Activated naive CD4-positive, alpha-beta T cell treated with anti-CD3 and anti-CD28 coated beads for 36 hours (primary cell): ENCODE measurements around the gene USF2. TPM values are rescaled to one million over a fixed set of nuclear protein-coding genes. Genes with fewer than 3 reads are reported as not detected.
A peak's percentile ranks its signal among the peaks of the same experiment; 100 is the strongest.
"Not testable (repeated sequence)": the region's sequence is repeated elsewhere in the genome, so short reads cannot be mapped to it uniquely, and the experiment has no call there.

Experiments used
- CTCF ChIA-PET: fragments of 350-600 bp; sonication (Branson Sonifier 250); formaldehyde crosslinking; loops from one replicate; lab custom pipeline; 2021; ENCODE audit warnings: antibody characterized with exemption; lab: Charles Lee
- DNase-seq: peaks from one replicate; pipeline ENCODE4 v3.0.0-alpha.2; 2020
- H3K27ac Mint-ChIP-seq: one replicate; pipeline ENCODE4 v1.8.0; 2021; ENCODE audit warnings: mild to moderate bottlenecking, mixed read lengths
- H3K27me3 Mint-ChIP-seq: one replicate; pipeline ENCODE4 v1.8.0; 2021; ENCODE audit warnings: low read depth, mixed read lengths
- H3K36me3 Mint-ChIP-seq: one replicate; pipeline ENCODE4 v1.8.0; 2021; ENCODE audit warnings: low read depth, mixed read lengths
- H3K4me1 Mint-ChIP-seq: one replicate; pipeline ENCODE4 v1.8.0; 2021; ENCODE audit warnings: low read depth, mixed read lengths
- H3K4me3 Mint-ChIP-seq: one replicate; pipeline ENCODE4 v1.8.0; 2021; ENCODE audit warnings: mild to moderate bottlenecking, moderate library complexity, mixed read lengths
- H3K9me3 Mint-ChIP-seq: one replicate; pipeline ENCODE4 v1.8.0; 2021; ENCODE audit warnings: mixed read lengths
- intact Hi-C: fragments of 100-400 bp; cut with micrococcal nuclease; formaldehyde crosslinking; loops from one replicate; pipeline ENCODE4 v1.15.1; 2023
- total RNA-seq, 2 experiments: library from RNA; stranded (reverse); gene quantifications; one replicate each; pipeline ENCODE4 v1.2.3, GENCODE V29; 2021

Gene USF2
- 100 to 1,000 TPM; 136 to 144 TPM for total RNA-seq

- H3K4me3 Mint-ChIP-seq: peak within 1 kb of the TSS; percentile 91
- H3K9me3 Mint-ChIP-seq: no peaks in the 10 kb centered on the region
- H3K4me1 Mint-ChIP-seq: peaks cover 28% of the 10 kb centered on the region
- CTCF ChIA-PET: no interaction called here
- peak; percentile 74 for DNase-seq
- peak within 1 kb of the TSS; percentile 94 for H3K27ac Mint-ChIP-seq
- H3K27me3 Mint-ChIP-seq: no peaks in the 10 kb centered on the region
- H3K36me3 Mint-ChIP-seq: peaks cover 22% of the 10 kb centered on the region
- intact Hi-C loops: loop anchor here (1.0 to 5.0 kb wide), 4 partner anchors 20 to 206 kb away; partner anchors contain the start of genes FFAR1 and FXYD7
Observed at GRCh38 chr19:35268536-35269437, at the start of gene USF2. Gene USF2, plus strand, starts transcription at chr19:35268962. Its CDS starts 140 bp downstream, at chr19:35269102.

GRCh38 chr19:35219008-35219407 is 49.8 kb upstream of the USF2 start:
- CTCF ChIA-PET: interaction anchor here (1.2 to 1.5 kb wide), 2 partner anchors 71 to 153 kb away, joined by 3 read pairs; no protein-coding TSS in a partner anchor
- H3K27me3 Mint-ChIP-seq: no peaks in the 10 kb centered on the region
- DNase-seq: peak; percentile 1
- H3K9me3 Mint-ChIP-seq: peaks cover 7% of the 10 kb centered on the region
- intact Hi-C loops: loop anchor here (10.0 kb wide), 1 partner anchor 224 kb away; no protein-coding TSS in a partner anchor
- peaks cover 45% of the 10 kb centered on the region for H3K4me1 Mint-ChIP-seq
- H3K4me3 Mint-ChIP-seq: no peak overlapping the region
- H3K36me3 Mint-ChIP-seq: no peaks in the 10 kb centered on the region
- H3K27ac Mint-ChIP-seq: no peak overlapping the region

- Mint-ChIP-seq H3K36me3 (no peaks in the 10 kb centered on the region), H3K27me3 (no peaks in the 10 kb centered on the region), H3K4me3 (no peak overlapping the region), H3K4me1 (peaks cover 35% of the 10 kb centered on the region), H3K9me3 (peaks cover 7% of the 10 kb centered on the region), H3K27ac (no peak overlapping the region)
- DNase-seq: peak; percentile 4
- CTCF ChIA-PET: no interaction called here
- intact Hi-C loops: no loop called here
Observed at GRCh38 chr19:35220315-35220921, 48.3 kb upstream of the USF2 start.

GRCh38 chr19:35220973-35221590 is 47.7 kb upstream of the USF2 start:
- peak; percentile 3 for DNase-seq
- CTCF ChIA-PET, H3K27me3 Mint-ChIP-seq, intact Hi-C loops, H3K36me3 Mint-ChIP-seq, H3K4me3 Mint-ChIP-seq, H3K27ac Mint-ChIP-seq, H3K9me3 Mint-ChIP-seq: not testable (repeated sequence)
- H3K4me1 Mint-ChIP-seq: peaks cover 33% of the 10 kb centered on the region

GRCh38 chr19:35222373-35223015 is 46.3 kb upstream of the USF2 start:
- no peak overlapping the region for H3K27ac Mint-ChIP-seq
- H3K4me1 Mint-ChIP-seq: peaks cover 29% of the 10 kb centered on the region

GRCh38 chr19:35223084-35223790 is 45.5 kb upstream of the USF2 start:
- intact Hi-C loops: no loop called here
- CTCF ChIA-PET: interaction anchor here (0.8 kb wide), 1 partner anchor 157 kb away, joined by 3 read pairs; no protein-coding TSS in a partner anchor
- Mint-ChIP-seq H3K27ac (no peak overlapping the region), H3K4me3 (no peak overlapping the region), H3K27me3 (no peaks in the 10 kb centered on the region), H3K4me1 (peaks cover 29% of the 10 kb centered on the region), H3K9me3 (peaks cover 5% of the 10 kb centered on the region), H3K36me3 (no peaks in the 10 kb centered on the region)
- peak; percentile 3 for DNase-seq

More at GRCh38 chr19:35222373-35223015, 46.3 kb upstream of the USF2 start:
- Mint-ChIP-seq H3K36me3 (no peaks in the 10 kb centered on the region), H3K4me3 (no peak overlapping the region), H3K27me3 (no peaks in the 10 kb centered on the region), H3K9me3 (peaks cover 5% of the 10 kb centered on the region)
- CTCF ChIA-PET: interaction anchor here (0.8 kb wide), 1 partner anchor 156 kb away, joined by 3 read pairs; no protein-coding TSS in a partner anchor
- DNase-seq: peak; percentile 3
- intact Hi-C loops: no loop called here

- no peak overlapping the region for H3K27ac Mint-ChIP-seq
- intact Hi-C loops: no loop called here
- no peaks in the 10 kb centered on the region for H3K36me3 Mint-ChIP-seq
- CTCF ChIA-PET: interaction anchor here (1.1 kb wide), 1 partner anchor 13 kb away, joined by 3 read pairs; no protein-coding TSS in a partner anchor
- peaks cover 29% of the 10 kb centered on the region for H3K4me1 Mint-ChIP-seq
- H3K4me3 Mint-ChIP-seq: no peak overlapping the region
- peaks cover 4% of the 10 kb centered on the region for H3K9me3 Mint-ChIP-seq
- no peak for DNase-seq
- H3K27me3 Mint-ChIP-seq: no peaks in the 10 kb centered on the region
Observed at GRCh38 chr19:35223862-35224505, 44.8 kb upstream of the USF2 start.

- CTCF ChIA-PET: interaction anchor here (0.6 to 1.1 kb wide), 2 partner anchors 12 to 238 kb away, joined by 3 read pairs; no protein-coding TSS in a partner anchor
- peak; percentile 54 for DNase-seq
- intact Hi-C loops: no loop called here
- no peaks in the 10 kb centered on the region for H3K36me3 Mint-ChIP-seq
- H3K27ac Mint-ChIP-seq: no peak overlapping the region
- H3K4me1 Mint-ChIP-seq: peaks cover 27% of the 10 kb centered on the region
- no peaks in the 10 kb centered on the region for H3K9me3 Mint-ChIP-seq
- H3K4me3 Mint-ChIP-seq: no peak overlapping the region
- H3K27me3 Mint-ChIP-seq: no peaks in the 10 kb centered on the region
Observed at GRCh38 chr19:35224681-35225571, 43.8 kb upstream of the USF2 start.

- Mint-ChIP-seq H3K27ac (no peak overlapping the region), H3K27me3 (no peaks in the 10 kb centered on the region)
- intact Hi-C loops: no loop called here
Observed at GRCh38 chr19:35225951-35226350, 42.8 kb upstream of the USF2 start.

GRCh38 chr19:35226748-35227147 is 42.0 kb upstream of the USF2 start:
- H3K9me3 Mint-ChIP-seq: no peaks in the 10 kb centered on the region
- H3K36me3 Mint-ChIP-seq: no peaks in the 10 kb centered on the region
- CTCF ChIA-PET: no interaction called here
- intact Hi-C loops: no loop called here
- no peak overlapping the region for H3K27ac Mint-ChIP-seq
- no peak overlapping the region for H3K4me3 Mint-ChIP-seq
- no peak for DNase-seq
- H3K4me1 Mint-ChIP-seq: peaks cover 17% of the 10 kb centered on the region
- H3K27me3 Mint-ChIP-seq: no peaks in the 10 kb centered on the region

More at GRCh38 chr19:35225951-35226350, 42.8 kb upstream of the USF2 start:
- H3K4me3 Mint-ChIP-seq: no peak overlapping the region
- peak; percentile 3 for DNase-seq
- no peaks in the 10 kb centered on the region for H3K36me3 Mint-ChIP-seq
- no peaks in the 10 kb centered on the region for H3K9me3 Mint-ChIP-seq
- H3K4me1 Mint-ChIP-seq: peaks cover 20% of the 10 kb centered on the region
- CTCF ChIA-PET: no interaction called here
